ENCODE results near the gene DPAGT1. TPM values are rescaled to one million over a fixed set of nuclear protein-coding genes. Genes with fewer than 3 reads are reported as not detected.

DPAGT1 gene
- total RNA-seq, 1 experiment from 2014 or later, result 4.7 TPM

Other genes with a start within 250 kb of the DPAGT1 start
- not detected in 2 replicates for gene CXCR5, start 218.0 kb downstream of the DPAGT1 start, total RNA-seq (2014; rRNA removed; shearing (Covaris generic))
- 10.2 and 13.4 TPM in 2 replicates for gene BCL9L, start 175.9 kb downstream of the DPAGT1 start, total RNA-seq (2014; rRNA removed; shearing (Covaris generic))
- not detected in 2 replicates for gene UPK2, start 145.6 kb downstream of the DPAGT1 start, total RNA-seq (2014; rRNA removed; shearing (Covaris generic))
- gene FOXR1, start 130.1 kb downstream of the DPAGT1 start, total RNA-seq (2014; rRNA removed; shearing (Covaris generic)), result not detected in 2 replicates
- gene CENATAC, start 103.7 kb downstream of the DPAGT1 start, total RNA-seq (2014; rRNA removed; shearing (Covaris generic)), result 30.4 and 34.0 TPM in 2 replicates
- 2,429 and 3,013 TPM in 2 replicates for gene RPS25, start 83.5 kb downstream of the DPAGT1 start, total RNA-seq (2014; rRNA removed; shearing (Covaris generic))
- 97.7 and 110 TPM in 2 replicates for gene TRAPPC4, start 83.1 kb downstream of the DPAGT1 start, total RNA-seq (2014; rRNA removed; shearing (Covaris generic))
- 9.9 and 15.5 TPM in 2 replicates for gene SLC37A4, start 71.0 kb downstream of the DPAGT1 start, total RNA-seq (2014; rRNA removed; shearing (Covaris generic))
- gene HYOU1, start 44.6 kb downstream of the DPAGT1 start, total RNA-seq (2014; rRNA removed; shearing (Covaris generic)), result 152 and 205 TPM in 2 replicates
- 19.9 and 21.0 TPM in 2 replicates for gene VPS11, start 34.0 kb downstream of the DPAGT1 start, total RNA-seq (2014; rRNA removed; shearing (Covaris generic))
- 63.6 and 87.0 TPM in 2 replicates for gene HMBS, start 17.0 kb downstream of the DPAGT1 start, total RNA-seq (2014; rRNA removed; shearing (Covaris generic))
- 4.6 and 5.8 TPM in 2 replicates for gene C2CD2L, start 5.5 kb upstream of the DPAGT1 start, total RNA-seq (2014; rRNA removed; shearing (Covaris generic))
- gene HINFP, start 19.7 kb upstream of the DPAGT1 start, total RNA-seq (2014; rRNA removed; shearing (Covaris generic)), result 18.5 and 22.4 TPM in 2 replicates
- 0.06 and 1.7 TPM in 2 replicates for gene ABCG4, start 47.2 kb upstream of the DPAGT1 start, total RNA-seq (2014; rRNA removed; shearing (Covaris generic))
- not detected in 2 replicates for gene NLRX1, start 66.9 kb upstream of the DPAGT1 start, total RNA-seq (2014; rRNA removed; shearing (Covaris generic))
- gene NHERF4, start 83.6 kb upstream of the DPAGT1 start, total RNA-seq (2014; rRNA removed; shearing (Covaris generic)), result not detected in 2 replicates
- gene CBL, start 104.5 kb upstream of the DPAGT1 start, total RNA-seq (2014; rRNA removed; shearing (Covaris generic)), result 4.9 and 11.7 TPM in 2 replicates
- gene MCAM, start 215.3 kb upstream of the DPAGT1 start, total RNA-seq (2014; rRNA removed; shearing (Covaris generic)), result 77.2 and 90.3 TPM in 2 replicates
- gene RNF26, start 232.7 kb upstream of the DPAGT1 start, total RNA-seq (2014; rRNA removed; shearing (Covaris generic)), result 19.3 and 19.9 TPM in 2 replicates
- 0.17 and 1.0 TPM in 2 replicates for gene C1QTNF5, start 239.0 kb upstream of the DPAGT1 start, total RNA-seq (2014; rRNA removed; shearing (Covaris generic))
- 0.25 and 7.3 TPM in 2 replicates for gene MFRP, start 244.9 kb upstream of the DPAGT1 start, total RNA-seq (2014; rRNA removed; shearing (Covaris generic))

Data from G401 (cell line).